Parathyroid adenoma (tissue), 2 donors: ENCODE measurements around the gene CYB561D1.

Experiments used
- H2AFZ ChIP-seq: fragments of 300-600 bp; sonication (generic); one replicate; pipeline ENCODE4 v1.7.0; 2017; ENCODE audit warnings: antibody characterized with exemption, mild to moderate bottlenecking
- H3K27ac ChIP-seq: fragments of 300-600 bp; sonication (generic); one replicate; pipeline ENCODE4 v1.7.0; 2017
- H3K27me3 ChIP-seq: fragments of 300-600 bp; sonication (generic); one replicate; pipeline ENCODE4 v1.7.0; 2017; ENCODE audit warnings: low read length; ENCODE audit not compliant: control insufficient read depth, insufficient read depth
- H3K36me3 ChIP-seq: fragments of 300-600 bp; sonication (generic); one replicate; pipeline ENCODE4 v1.7.0; 2017; ENCODE audit warnings: low read length; ENCODE audit not compliant: control insufficient read depth, insufficient read depth
- H3K4me1 ChIP-seq: fragments of 300-600 bp; sonication (generic); one replicate; pipeline ENCODE4 v1.7.0; 2017; ENCODE audit warnings: control low read depth
- H3K4me2 ChIP-seq: fragments of 300-600 bp; sonication (generic); one replicate; pipeline ENCODE4 v1.7.0; 2017; ENCODE audit warnings: low read length
- H3K4me3 ChIP-seq: fragments of 300-600 bp; sonication (generic); one replicate; pipeline ENCODE4 v1.7.0; 2017; ENCODE audit warnings: low read depth, low read length
- H3K79me2 ChIP-seq: fragments of 300-600 bp; sonication (generic); one replicate; pipeline ENCODE4 v1.7.0; 2017; ENCODE audit warnings: control low read depth
- H3K9ac ChIP-seq: fragments of 300-600 bp; sonication (generic); one replicate; pipeline ENCODE4 v1.7.0; 2017; ENCODE audit warnings: mild to moderate bottlenecking
- H3K9me3 ChIP-seq: fragments of 300-600 bp; sonication (generic); one replicate; pipeline ENCODE4 v1.7.0; 2017; ENCODE audit warnings: low read length; ENCODE audit not compliant: control insufficient read depth
- TF ChIP-seq, protein P1 (sequence below): fragments of 300-600 bp; sonication (generic); IDR thresholded peaks from one replicate; pipeline ENCODE4 v1.7.0; 2017; ENCODE audit warnings: antibody characterized with exemption, mild to moderate bottlenecking
- donor health status: primary hyperparathyroidism.

CYB561D1 gene

DNA sequence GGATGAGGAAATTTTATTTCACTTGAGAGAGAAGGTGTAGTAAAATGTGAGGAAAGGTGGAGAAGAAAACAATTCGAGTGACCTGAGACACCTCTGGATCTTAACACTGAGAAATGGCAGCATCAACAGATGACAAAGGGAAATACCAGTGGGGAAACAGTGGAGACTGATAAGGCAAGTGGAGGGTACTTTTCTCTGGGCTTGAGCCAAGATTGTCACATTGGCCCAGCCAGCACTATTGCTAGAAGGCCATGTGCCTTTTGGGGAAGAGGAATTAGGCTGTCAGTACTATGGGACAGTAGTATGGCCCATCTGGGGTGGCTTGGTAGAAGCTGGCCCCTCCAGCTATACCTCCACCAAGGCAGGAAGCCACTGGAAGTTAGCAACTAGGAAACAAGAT is 19.2 kb upstream of the CYB561D1 start:
- Histone ChIP-seq H3K4me2 (no peak overlapping the region), H3K27ac (no peak overlapping the region), H3K4me3 (no peak overlapping the region), H2AFZ (no peak overlapping the region), H3K9me3 (no peaks in the 10 kb centered on the region), H3K79me2 (no peaks in the 10 kb centered on the region), H3K9ac (no peak overlapping the region), H3K36me3 (no peaks in the 10 kb centered on the region), H3K27me3 (no peaks in the 10 kb centered on the region), H3K4me1 (no peaks in the 10 kb centered on the region)
- TF ChIP-seq, protein P1, sequence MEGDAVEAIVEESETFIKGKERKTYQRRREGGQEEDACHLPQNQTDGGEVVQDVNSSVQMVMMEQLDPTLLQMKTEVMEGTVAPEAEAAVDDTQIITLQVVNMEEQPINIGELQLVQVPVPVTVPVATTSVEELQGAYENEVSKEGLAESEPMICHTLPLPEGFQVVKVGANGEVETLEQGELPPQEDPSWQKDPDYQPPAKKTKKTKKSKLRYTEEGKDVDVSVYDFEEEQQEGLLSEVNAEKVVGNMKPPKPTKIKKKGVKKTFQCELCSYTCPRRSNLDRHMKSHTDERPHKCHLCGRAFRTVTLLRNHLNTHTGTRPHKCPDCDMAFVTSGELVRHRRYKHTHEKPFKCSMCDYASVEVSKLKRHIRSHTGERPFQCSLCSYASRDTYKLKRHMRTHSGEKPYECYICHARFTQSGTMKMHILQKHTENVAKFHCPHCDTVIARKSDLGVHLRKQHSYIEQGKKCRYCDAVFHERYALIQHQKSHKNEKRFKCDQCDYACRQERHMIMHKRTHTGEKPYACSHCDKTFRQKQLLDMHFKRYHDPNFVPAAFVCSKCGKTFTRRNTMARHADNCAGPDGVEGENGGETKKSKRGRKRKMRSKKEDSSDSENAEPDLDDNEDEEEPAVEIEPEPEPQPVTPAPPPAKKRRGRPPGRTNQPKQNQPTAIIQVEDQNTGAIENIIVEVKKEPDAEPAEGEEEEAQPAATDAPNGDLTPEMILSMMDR, result no peak

DNA sequence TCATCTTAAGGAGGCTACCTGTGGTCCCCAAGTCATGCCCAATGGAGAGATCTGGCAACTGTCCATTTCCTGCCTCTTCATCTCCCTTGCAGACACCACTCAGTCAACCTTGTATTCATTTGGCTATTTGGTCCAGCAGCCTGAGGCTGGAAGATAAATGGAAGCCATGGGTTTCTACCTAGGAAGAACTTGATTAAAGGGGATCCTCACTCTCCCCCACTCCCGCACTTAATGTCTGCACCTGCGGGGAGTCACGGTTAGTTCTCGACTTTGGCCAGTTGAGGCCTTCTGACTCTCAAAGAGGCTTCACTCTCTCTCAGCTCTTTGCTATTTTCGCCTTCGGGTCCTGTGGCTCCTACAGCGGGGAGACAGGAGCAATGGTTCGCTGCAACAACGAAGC is 18.6 kb upstream of the CYB561D1 start:
- Histone ChIP-seq H3K27ac (no peak overlapping the region), H3K27me3 (no peaks in the 10 kb centered on the region), H3K9ac (no peak overlapping the region), H2AFZ (no peak overlapping the region), H3K4me2 (no peak overlapping the region), H3K9me3 (no peaks in the 10 kb centered on the region), H3K4me1 (no peaks in the 10 kb centered on the region), H3K36me3 (no peaks in the 10 kb centered on the region), H3K79me2 (no peaks in the 10 kb centered on the region), H3K4me3 (no peak overlapping the region)
- TF ChIP-seq, protein P1, result no peak

DNA sequence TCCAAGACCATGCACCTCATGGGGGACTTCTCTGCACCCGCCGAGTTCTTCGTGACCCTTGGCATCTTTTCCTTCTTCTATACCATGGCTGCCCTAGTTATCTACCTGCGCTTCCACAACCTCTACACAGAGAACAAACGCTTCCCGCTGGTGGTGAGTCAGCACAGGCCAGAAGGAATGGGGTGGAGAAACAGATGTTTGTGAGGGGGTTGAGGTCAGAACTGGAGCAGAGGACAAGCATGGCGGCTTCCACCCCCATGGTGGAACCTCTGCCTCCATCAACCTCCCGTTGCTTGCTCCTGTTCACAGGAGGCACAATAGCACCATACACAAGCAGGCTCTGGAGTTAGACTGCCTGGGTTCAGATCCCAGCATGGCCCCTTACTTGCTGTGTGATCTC is 17.1 kb upstream of the CYB561D1 start:
- TF ChIP-seq, protein P1, result no peak
- Histone ChIP-seq H3K9me3 (no peaks in the 10 kb centered on the region), H3K27ac (no peak overlapping the region), H3K36me3 (no peaks in the 10 kb centered on the region), H3K4me2 (no peak overlapping the region), H3K79me2 (no peaks in the 10 kb centered on the region), H3K4me3 (no peak overlapping the region), H3K4me1 (no peaks in the 10 kb centered on the region), H3K27me3 (no peaks in the 10 kb centered on the region), H2AFZ (no peak overlapping the region), H3K9ac (no peak overlapping the region)

DNA sequence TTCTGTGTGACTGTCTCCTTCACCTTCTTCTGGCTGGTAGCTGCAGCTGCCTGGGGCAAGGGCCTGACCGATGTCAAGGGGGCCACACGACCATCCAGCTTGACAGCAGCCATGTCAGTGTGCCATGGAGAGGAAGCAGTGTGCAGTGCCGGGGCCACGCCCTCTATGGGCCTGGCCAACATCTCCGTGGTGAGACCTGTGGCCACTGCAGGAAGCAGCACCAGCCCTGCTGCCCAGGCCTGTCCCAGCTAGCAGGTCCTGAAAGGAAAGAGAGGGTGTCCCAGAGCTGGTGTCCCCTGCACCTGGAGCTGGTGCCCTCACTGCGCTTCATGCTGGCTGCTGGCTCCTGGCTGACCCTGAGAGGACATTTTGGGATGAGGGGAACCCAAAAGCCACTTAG is 16.1 kb upstream of the CYB561D1 start:
- H3K9me3 ChIP-seq, result no peaks in the 10 kb centered on the region
- no peaks in the 10 kb centered on the region for H3K4me1 ChIP-seq
- no peak overlapping the region for H2AFZ ChIP-seq
- no peak overlapping the region for H3K9ac ChIP-seq
- H3K27ac ChIP-seq, result no peak overlapping the region
- H3K4me2 ChIP-seq, result no peak overlapping the region
- no peaks in the 10 kb centered on the region for H3K36me3 ChIP-seq
- H3K27me3 ChIP-seq, result no peaks in the 10 kb centered on the region
- TF ChIP-seq, protein P1, result no peak
- no peaks in the 10 kb centered on the region for H3K79me2 ChIP-seq
- H3K4me3 ChIP-seq, result no peak overlapping the region

DNA sequence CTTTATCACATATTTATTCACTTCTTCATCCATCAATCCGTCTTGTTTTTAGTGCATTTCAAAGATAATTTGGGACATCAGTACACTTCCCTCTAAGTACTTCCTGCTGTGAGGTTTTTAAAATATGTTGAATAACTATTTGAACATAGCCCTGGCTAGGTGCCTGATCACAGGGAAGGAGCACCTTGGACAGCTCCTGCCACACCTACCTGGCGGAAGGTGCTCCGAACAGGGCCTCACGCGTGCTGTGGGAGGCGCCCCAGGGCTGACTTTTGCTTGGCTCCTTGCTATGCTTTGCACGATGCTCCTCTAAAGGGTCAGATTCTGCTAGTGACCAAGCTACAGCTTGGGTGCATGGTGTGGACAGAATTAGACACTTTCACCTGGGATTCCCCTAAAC is 15.1 kb upstream of the CYB561D1 start:
- H3K4me1 ChIP-seq, result peaks cover 3% of the 10 kb centered on the region
- no peaks in the 10 kb centered on the region for H3K27me3 ChIP-seq
- no peaks in the 10 kb centered on the region for H3K9me3 ChIP-seq
- no peak overlapping the region for H3K9ac ChIP-seq
- no peak overlapping the region for H3K27ac ChIP-seq
- H3K4me2 ChIP-seq, result no peak overlapping the region
- H3K4me3 ChIP-seq, result no peak overlapping the region
- no peak overlapping the region for H2AFZ ChIP-seq
- H3K36me3 ChIP-seq, result no peaks in the 10 kb centered on the region
- H3K79me2 ChIP-seq, result no peaks in the 10 kb centered on the region
- TF ChIP-seq, protein P1, result no peak
